ENCODE results near the gene SARDH. TPM values are rescaled to one million over a fixed set of nuclear protein-coding genes. Genes with fewer than 3 reads are reported as not detected.

The SARDH gene
- total RNA-seq, 4 donors from 2014 or later: 0.32 to 0.98 (median 0.44) TPM; not detected in 1

DNA sequence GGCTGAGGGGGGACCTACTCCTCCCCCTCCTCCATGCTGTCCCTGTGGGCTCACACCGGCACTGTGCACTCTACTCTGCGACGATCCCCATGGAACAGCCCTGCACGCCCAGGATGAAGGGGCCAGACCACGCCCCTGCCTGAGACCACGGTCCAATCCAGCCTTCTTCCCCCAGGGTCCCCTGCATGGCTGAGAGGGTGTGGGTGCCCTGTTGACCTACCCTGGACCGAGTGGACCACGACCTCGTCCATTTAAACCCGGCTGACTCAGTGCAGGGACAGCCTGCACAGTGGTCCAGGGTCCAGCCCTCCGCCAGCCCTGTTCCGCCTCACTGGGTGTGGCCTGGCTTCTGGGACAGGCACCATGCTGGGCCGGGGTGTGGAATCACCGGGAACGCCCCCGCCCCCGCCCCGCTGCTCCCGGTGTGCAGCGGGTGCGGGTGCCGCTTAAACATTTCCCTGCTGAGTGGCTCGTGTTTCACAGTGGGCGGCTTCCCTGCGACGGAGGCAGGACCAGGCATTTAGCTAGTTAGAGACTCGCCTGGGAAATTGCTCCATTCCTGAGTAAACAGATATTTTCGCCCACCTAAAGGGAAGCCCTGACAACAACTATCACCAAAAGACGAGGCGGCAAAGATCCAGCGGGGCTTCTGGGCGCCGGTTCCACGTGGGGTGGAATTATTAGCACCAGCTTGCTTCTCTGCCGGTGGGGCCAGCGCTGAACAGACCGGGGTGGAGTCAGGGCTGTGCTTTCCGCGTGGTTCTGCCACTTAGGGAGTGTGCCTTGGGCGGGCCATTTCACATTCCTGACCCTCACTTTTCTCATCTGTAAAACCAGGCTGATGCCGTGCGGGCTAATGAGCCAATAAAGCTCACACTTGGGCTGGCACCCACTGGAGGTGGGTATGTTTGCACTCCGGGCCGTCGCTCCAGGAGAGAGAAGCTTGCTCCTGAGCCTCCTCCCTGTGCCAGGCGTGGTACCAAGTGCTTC, 79.4 kb downstream of the SARDH start:
- Histone ChIP-seq H3K9me3 (no peaks in the 10 kb centered on the region), H3K4me3 (peak overlapping the region; percentile 21), H3K27me3 (peaks cover 96% of the 10 kb centered on the region), H3K36me3 (no peaks in the 10 kb centered on the region), H3K4me1 (peaks cover 21% of the 10 kb centered on the region), H3K27ac (no peak overlapping the region)
- TF ChIP-seq CTCF (IDR thresholded peaks at IDR 0.05) (no peak), EP300 (IDR thresholded peaks at IDR 0.05) (no peak), POLR2AphosphoS5 (IDR thresholded peaks at IDR 0.05) (no peak), POLR2A (IDR thresholded peaks at IDR 0.05) (no peak)
- DNase-seq (ENCODE audit: low spot score in 2 of 2): no peak
- WGBS: 18% methylated on average over 19 of the region's 46 CpGs

DNA sequence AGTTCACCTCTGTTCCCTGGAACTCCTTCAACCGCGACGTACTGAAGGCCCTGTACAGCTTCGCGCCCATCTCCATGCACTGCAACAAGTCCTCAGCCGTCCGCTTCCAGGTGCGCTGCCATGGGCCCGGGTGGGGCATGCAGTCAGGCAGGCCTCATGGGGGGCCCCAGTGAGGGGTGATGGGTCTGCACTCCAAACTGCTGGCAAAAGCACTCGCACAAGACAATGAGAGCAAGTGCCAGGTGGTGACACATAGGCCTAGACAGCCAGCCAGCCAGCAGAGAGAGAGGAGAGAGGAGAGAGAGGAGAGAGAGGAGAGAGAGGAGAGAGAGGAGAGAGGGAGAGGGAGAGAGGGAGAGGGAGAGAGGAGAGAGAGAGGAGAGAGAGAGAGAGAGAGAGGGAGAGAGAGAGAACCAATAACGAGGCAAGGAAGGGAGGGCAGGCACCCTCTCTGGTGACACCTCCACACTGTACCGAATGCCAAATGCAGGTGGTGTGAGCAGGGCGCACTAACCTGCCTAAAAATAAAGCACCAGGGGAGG, 81.0 kb downstream of the SARDH start:
- H3K36me3 ChIP-seq: no peaks in the 10 kb centered on the region
- TF ChIP-seq CTCF (IDR thresholded peaks at IDR 0.05) (no peak), POLR2AphosphoS5 (IDR thresholded peaks at IDR 0.05) (no peak), POLR2A (IDR thresholded peaks at IDR 0.05) (no peak), EP300 (IDR thresholded peaks at IDR 0.05) (no peak)
- WGBS: 49% methylated on average over 13 of the region's 13 CpGs
- H3K27ac ChIP-seq: no peak overlapping the region
- H3K4me1 ChIP-seq: peaks cover 21% of the 10 kb centered on the region
- H3K27me3 ChIP-seq: peaks cover 97% of the 10 kb centered on the region
- DNase-seq (ENCODE audit: low spot score in 2 of 2): no peak
- no peak overlapping the region for H3K4me3 ChIP-seq
- H3K9me3 ChIP-seq: no peaks in the 10 kb centered on the region

DNA sequence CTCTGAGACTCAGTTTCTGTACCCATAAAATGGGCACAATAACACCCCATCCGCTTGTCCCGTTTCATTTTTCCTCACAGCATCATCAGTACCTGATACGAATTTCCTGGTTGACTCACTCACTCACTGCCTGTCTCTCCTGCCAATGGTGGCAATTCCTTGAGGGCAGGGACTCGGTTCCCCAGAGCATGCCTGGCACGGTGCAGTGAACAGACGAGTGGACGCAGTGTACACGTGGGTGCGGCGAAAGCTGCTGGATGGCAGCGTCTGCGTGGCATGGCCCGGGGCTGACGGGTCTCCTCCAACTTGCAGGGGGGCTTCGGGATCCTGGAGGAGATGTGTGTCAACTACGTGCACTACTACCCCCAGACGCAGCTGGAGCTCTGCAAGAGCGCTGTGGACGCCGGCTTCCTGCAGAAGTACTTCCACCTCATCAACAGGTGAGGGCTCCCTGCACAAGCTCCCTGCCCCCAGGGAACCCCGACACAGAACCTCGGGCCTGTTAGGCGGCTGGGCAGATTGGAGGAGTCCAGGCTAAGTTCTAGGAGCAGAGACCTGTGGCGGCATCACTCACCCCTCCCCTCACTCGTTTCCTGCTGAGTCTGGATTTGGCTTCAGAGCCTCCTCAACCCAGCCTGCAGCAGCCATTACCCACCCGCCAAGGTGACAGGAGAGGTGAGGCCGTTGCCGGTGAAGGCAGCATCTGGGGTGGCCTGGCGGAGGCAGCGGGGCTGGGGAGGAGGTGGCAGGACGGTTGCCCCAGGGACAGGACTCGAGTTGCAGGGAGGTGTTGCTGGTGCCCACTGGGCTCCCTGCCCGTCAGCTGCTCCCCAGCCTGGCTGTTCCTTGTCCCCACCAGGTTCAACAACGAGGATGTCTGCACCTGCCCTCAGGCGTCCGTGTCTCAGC, 81.7 kb downstream of the SARDH start:
- Histone ChIP-seq H3K9me3 (no peaks in the 10 kb centered on the region), H3K27me3 (peaks cover 97% of the 10 kb centered on the region), H3K4me3 (no peak overlapping the region), H3K36me3 (no peaks in the 10 kb centered on the region), H3K27ac (no peak overlapping the region), H3K4me1 (peaks cover 21% of the 10 kb centered on the region)
- TF ChIP-seq CTCF (IDR thresholded peaks at IDR 0.05) (no peak), EP300 (IDR thresholded peaks at IDR 0.05) (no peak), POLR2AphosphoS5 (IDR thresholded peaks at IDR 0.05) (no peak), POLR2A (IDR thresholded peaks at IDR 0.05) (no peak)
- no peak for DNase-seq (ENCODE audit: low spot score in 2 of 2)
- 46% methylated on average over 23 of the region's 36 CpGs for WGBS

DNA sequence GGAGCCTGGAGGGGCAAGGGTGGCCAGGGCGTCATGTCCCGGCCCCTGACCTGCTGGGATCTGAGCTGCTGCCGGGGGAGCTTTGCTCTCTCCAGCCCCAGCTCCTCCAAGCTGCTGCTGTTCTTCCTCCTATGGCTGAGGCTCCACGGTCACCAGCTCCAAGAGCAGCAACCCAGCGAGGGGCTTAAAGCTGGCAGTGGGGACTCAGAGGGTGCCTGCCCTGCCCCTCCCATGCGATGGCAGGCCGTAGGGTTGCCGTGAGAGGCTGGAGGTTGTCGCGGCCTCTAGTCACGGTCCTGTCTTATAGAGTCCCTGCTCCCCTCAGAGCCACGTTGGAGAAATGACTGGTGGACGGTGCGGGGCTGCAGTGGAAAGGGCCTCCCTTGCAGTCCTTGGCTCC, 82.5 kb downstream of the SARDH start:
- Histone ChIP-seq H3K27me3 (peaks cover 97% of the 10 kb centered on the region), H3K4me1 (peaks cover 21% of the 10 kb centered on the region), H3K4me3 (no peak overlapping the region), H3K27ac (no peak overlapping the region), H3K9me3 (no peaks in the 10 kb centered on the region), H3K36me3 (no peaks in the 10 kb centered on the region)
- no peak for TF ChIP-seq EP300 (IDR thresholded peaks at IDR 0.05)
- no peak for TF ChIP-seq CTCF (IDR thresholded peaks at IDR 0.05)
- no peak for TF ChIP-seq POLR2A (IDR thresholded peaks at IDR 0.05)
- no peak for TF ChIP-seq POLR2AphosphoS5 (IDR thresholded peaks at IDR 0.05)
- WGBS: 80% methylated on average over 1 of the region's 14 CpGs
- DNase-seq (ENCODE audit: low spot score in 2 of 2): no peak
